ENCODE data around the gene NOPCHAP1. TPM values are rescaled to one million over a fixed set of nuclear protein-coding genes. Genes with fewer than 3 reads are reported as not detected.

Gene NOPCHAP1
- total and polyA plus RNA-seq, 2 donors from 2014 or later, result 14.8 to 15.3 TPM

DNA sequence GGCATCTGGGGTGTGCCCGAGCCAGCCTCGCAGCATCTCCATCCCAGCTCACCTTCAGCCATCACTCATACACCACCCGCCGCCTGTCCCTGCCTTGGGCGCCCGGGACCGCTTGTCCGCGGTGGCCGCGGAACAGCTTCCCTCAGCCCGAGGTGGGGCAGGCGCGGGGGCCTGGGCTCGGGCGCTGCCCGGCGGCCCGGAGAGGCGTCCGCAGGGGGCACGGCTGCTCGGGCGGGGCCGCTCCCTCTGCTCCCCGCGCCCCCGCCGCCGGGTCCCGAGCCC lies 28.5 kb upstream of the NOPCHAP1 start:
- Histone ChIP-seq H3K36me3 (ENCODE audit: control insufficient read depth in 2 of 3, insufficient read depth in 3 of 3, low read length in 3 of 3) (no peaks in the 10 kb centered on the region), H3K27me3 (ENCODE audit: control insufficient read depth, insufficient read depth, low read length) (no peaks in the 10 kb centered on the region), H3K9me3 (ENCODE audit: control insufficient read depth in 2 of 3, insufficient read depth in 1 of 3, low read length in 3 of 3) (no peaks in the 10 kb centered on the region), H3K4me3 (ENCODE audit: low read length in 3 of 3) (peak overlapping the region; percentile 33 to 67 (median 60)), H3K4me1 (ENCODE audit: control insufficient read depth in 2 of 3, insufficient read depth in 2 of 3, low read depth in 1 of 3, low read length in 3 of 3) (peaks cover 0 to 6% (median 5%) of the 10 kb centered on the region in 3 donors), H3K27ac (ENCODE audit: low read depth in 2 of 2, low read length in 2 of 2) (peak overlapping the region in 1 of 2 donors; percentile 45), H3K9ac (ENCODE audit: low read length in 3 of 3) (no peak overlapping the region)
- no peak for DNase-seq
- TF ChIP-seq, protein P1, sequence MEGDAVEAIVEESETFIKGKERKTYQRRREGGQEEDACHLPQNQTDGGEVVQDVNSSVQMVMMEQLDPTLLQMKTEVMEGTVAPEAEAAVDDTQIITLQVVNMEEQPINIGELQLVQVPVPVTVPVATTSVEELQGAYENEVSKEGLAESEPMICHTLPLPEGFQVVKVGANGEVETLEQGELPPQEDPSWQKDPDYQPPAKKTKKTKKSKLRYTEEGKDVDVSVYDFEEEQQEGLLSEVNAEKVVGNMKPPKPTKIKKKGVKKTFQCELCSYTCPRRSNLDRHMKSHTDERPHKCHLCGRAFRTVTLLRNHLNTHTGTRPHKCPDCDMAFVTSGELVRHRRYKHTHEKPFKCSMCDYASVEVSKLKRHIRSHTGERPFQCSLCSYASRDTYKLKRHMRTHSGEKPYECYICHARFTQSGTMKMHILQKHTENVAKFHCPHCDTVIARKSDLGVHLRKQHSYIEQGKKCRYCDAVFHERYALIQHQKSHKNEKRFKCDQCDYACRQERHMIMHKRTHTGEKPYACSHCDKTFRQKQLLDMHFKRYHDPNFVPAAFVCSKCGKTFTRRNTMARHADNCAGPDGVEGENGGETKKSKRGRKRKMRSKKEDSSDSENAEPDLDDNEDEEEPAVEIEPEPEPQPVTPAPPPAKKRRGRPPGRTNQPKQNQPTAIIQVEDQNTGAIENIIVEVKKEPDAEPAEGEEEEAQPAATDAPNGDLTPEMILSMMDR (IDR thresholded peaks at IDR 0.05; ENCODE audit: borderline replicate concordance, extremely low read depth, insufficient read depth), result no peak
- no peak for FAIRE-seq
- intact Hi-C loops (cut with DNase I), result no loop called here

DNA sequence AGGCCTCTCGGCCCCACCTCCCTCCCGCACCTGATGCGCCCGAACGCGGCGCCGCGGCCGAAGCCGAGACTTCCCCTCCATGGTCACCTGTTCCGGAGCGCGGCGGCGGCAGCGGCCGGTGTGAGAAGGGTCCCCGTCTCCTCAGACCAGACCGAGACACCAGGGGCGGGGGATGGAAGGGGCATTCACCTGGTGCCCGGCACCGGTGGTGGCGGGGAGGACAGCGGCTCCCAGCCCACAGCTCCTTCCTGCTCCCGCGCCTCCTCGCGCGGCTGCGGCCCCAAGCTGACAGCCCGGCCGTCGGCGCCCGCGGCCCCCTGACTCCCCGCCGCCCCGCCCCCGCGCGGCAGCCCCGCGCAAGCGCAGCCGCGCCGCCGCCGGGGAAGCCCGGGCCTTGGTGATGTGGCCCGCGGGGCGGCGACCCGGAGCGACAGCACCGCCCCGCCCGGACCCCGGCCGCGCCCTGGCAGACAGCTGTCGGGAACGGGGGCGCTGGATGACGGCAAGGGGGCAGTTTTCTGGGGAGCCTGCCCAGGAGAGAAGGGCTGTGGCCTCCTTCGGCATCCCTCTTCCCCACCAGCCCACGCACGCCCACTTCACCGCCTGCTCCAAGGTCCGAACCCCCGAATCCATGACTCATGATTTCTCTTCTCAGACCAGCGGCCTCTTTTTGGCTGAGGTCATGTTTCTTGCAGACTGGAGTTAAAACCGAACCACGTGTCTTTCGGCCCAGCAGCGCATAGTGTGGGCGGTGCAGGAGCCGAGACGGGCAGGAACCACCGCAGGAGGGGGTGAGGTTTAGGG lies 27.9 kb upstream of the NOPCHAP1 start, which contains the start of gene SLC41A2:
Gene SLC41A2, minus strand, starts transcription at position 290 of the 804 bp plus-strand sequence. CDS start 29,763 bp downstream, outside the sequence.
- no peak for FAIRE-seq
- Histone ChIP-seq H3K9me3 (ENCODE audit: control insufficient read depth in 2 of 3, insufficient read depth in 1 of 3, low read length in 3 of 3) (no peaks in the 10 kb centered on the region), H3K4me1 (ENCODE audit: control insufficient read depth in 2 of 3, insufficient read depth in 2 of 3, low read depth in 1 of 3, low read length in 3 of 3) (peaks cover 0 to 6% (median 3%) of the 10 kb centered on the region in 3 donors), H3K9ac (ENCODE audit: low read length in 3 of 3) (peak within 1 kb of the TSS in 2 of 3 donors; percentile 18 to 51), H3K36me3 (ENCODE audit: control insufficient read depth in 2 of 3, insufficient read depth in 3 of 3, low read length in 3 of 3) (no peaks in the 10 kb centered on the region), H3K27me3 (ENCODE audit: control insufficient read depth, insufficient read depth, low read length) (no peaks in the 10 kb centered on the region), H3K4me3 (ENCODE audit: low read length in 3 of 3) (peak within 1 kb of the TSS; percentile 57 to 72 (median 67)), H3K27ac (ENCODE audit: low read depth in 2 of 2, low read length in 2 of 2) (peak within 1 kb of the TSS; percentile 64 to 75)
- TF ChIP-seq, protein P1 (IDR thresholded peaks at IDR 0.05; ENCODE audit: borderline replicate concordance, extremely low read depth, insufficient read depth), result no peak
- DNase-seq, result peak; percentile 67 to 93 (median 77)
- intact Hi-C loops (cut with DNase I), result no loop called here

DNA sequence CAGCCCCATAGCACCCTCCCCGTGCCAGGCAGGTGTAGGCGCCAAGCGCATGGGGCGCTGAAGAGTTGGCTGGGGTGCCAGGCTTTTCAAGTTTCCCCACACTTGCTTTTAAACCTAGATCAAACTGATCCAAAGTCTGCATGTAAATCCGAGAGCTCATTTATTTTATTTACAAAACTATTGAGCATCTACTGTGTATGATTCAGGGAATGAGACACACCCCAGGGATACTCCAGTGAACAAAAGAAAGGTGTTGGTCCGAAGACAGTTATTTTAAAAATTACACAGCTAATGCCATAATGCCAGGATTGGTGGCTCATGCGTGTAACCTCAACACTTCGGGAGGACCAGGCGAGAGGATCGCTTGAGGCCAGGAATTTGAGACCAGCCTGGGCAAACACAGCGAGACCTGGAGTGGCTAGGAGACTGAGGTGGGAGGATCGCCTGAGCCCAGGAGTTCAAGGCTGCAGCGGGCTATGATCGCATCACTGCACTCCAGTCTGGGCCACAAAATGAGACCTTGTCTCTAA lies 27.2 kb upstream of the NOPCHAP1 start:
- intact Hi-C loops (cut with DNase I), result no loop called here
- Histone ChIP-seq H3K36me3 (ENCODE audit: control insufficient read depth in 2 of 3, insufficient read depth in 3 of 3, low read length in 3 of 3) (no peaks in the 10 kb centered on the region), H3K4me1 (ENCODE audit: control insufficient read depth in 2 of 3, insufficient read depth in 2 of 3, low read depth in 1 of 3, low read length in 3 of 3) (peaks cover 0 to 6% (median 3%) of the 10 kb centered on the region in 3 donors), H3K9me3 (ENCODE audit: control insufficient read depth in 2 of 3, insufficient read depth in 1 of 3, low read length in 3 of 3) (no peaks in the 10 kb centered on the region), H3K4me3 (ENCODE audit: low read length in 3 of 3) (peak overlapping the region; percentile 57 to 72 (median 67)), H3K9ac (ENCODE audit: low read length in 3 of 3) (peak overlapping the region in 1 of 3 donors; percentile 51), H3K27ac (ENCODE audit: low read depth in 2 of 2, low read length in 2 of 2) (peak overlapping the region; percentile 64 to 75), H3K27me3 (ENCODE audit: control insufficient read depth, insufficient read depth, low read length) (no peaks in the 10 kb centered on the region)
- FAIRE-seq (no peak), DNase-seq (peak in 2 of 5 donors; percentile 18 to 40)
- TF ChIP-seq, protein P1 (IDR thresholded peaks at IDR 0.05; ENCODE audit: borderline replicate concordance, extremely low read depth, insufficient read depth), result no peak

All from kidney (tissue), 14 donors.